LNCAP (cell line): ENCODE results near the gene INF2.

Experiments used
- CTCF ChIP-seq: fragments of 450-650 bp; IDR thresholded peaks from 2 replicates; pipeline ENCODE4 v1.5.1; 2017; ENCODE audit warnings: mild to moderate bottlenecking

Gene INF2

GRCh38 chr14:104766256-104766862 lies 76.9 kb downstream of the INF2 start:
- TF ChIP-seq CTCF: no peak

GRCh38 chr14:104766863-104767633 lies 77.6 kb downstream of the INF2 start:
- no peak for TF ChIP-seq CTCF

- TF ChIP-seq CTCF: no peak
These were observed 78.2 kb downstream of the INF2 start for GRCh38 chr14:104767634-104767918.

- peak; percentile 86 for TF ChIP-seq CTCF
These were observed 79.3 kb downstream of the INF2 start for GRCh38 chr14:104768437-104769323.

GRCh38 chr14:104769324-104770071 lies 80.1 kb downstream of the INF2 start:
- no peak for TF ChIP-seq CTCF

GRCh38 chr14:104770072-104770579 lies 80.7 kb downstream of the INF2 start:
- TF ChIP-seq CTCF: no peak

- peak; percentile 47 for TF ChIP-seq CTCF
These were observed 81.4 kb downstream of the INF2 start for GRCh38 chr14:104770851-104771272.
